Kidney glomerular epithelial cell (primary cell): Measurements from ENCODE around the gene TUBB1.

Source experiments
- DNase-seq: peaks from one replicate; lab custom pipeline; 2025; lab: John Stamatoyannopoulos, UW

Gene TUBB1

GRCh38 chr20:59042796-59043631 lies 23.8 kb downstream of the TUBB1 start:
- peak; percentile 87 for DNase-seq

- DNase-seq = no peak
These were observed 24.5 kb downstream of the TUBB1 start for GRCh38 chr20:59043698-59044097.

GRCh38 chr20:59044295-59044694 lies 25.1 kb downstream of the TUBB1 start:
- no peak for DNase-seq

GRCh38 chr20:59044796-59045195 lies 25.6 kb downstream of the TUBB1 start:
- no peak for DNase-seq

GRCh38 chr20:59046862-59047261 lies 27.6 kb downstream of the TUBB1 start:
- DNase-seq = no peak

- DNase-seq = no peak
These were observed 28.9 kb downstream of the TUBB1 start for GRCh38 chr20:59047938-59048680.

GRCh38 chr20:59048681-59049030 lies 29.4 kb downstream of the TUBB1 start:
- DNase-seq = no peak

GRCh38 chr20:59050437-59050836 lies 31.2 kb downstream of the TUBB1 start:
- DNase-seq = no peak

- no peak for DNase-seq
These were observed 32.5 kb downstream of the TUBB1 start for GRCh38 chr20:59051666-59052185.

- DNase-seq = no peak
These were observed 36.1 kb downstream of the TUBB1 start for GRCh38 chr20:59055302-59055701.

GRCh38 chr20:59062081-59062480 lies 42.9 kb downstream of the TUBB1 start:
- no peak for DNase-seq

GRCh38 chr20:59063358-59064213 lies 44.4 kb downstream of the TUBB1 start:
- no peak for DNase-seq

GRCh38 chr20:59064214-59064722 lies 45.0 kb downstream of the TUBB1 start:
- DNase-seq = no peak

- DNase-seq = no peak
These were observed 49.3 kb downstream of the TUBB1 start for GRCh38 chr20:59068534-59068933.

GRCh38 chr20:59069026-59069425 lies 49.8 kb downstream of the TUBB1 start:
- no peak for DNase-seq

- no peak for DNase-seq
These were observed 52.0 kb downstream of the TUBB1 start for GRCh38 chr20:59071216-59071615.

GRCh38 chr20:59073582-59073981 lies 54.4 kb downstream of the TUBB1 start:
- no peak for DNase-seq

- DNase-seq = no peak
These were observed 55.2 kb downstream of the TUBB1 start for GRCh38 chr20:59074456-59074855.

- DNase-seq = no peak
These were observed 56.8 kb downstream of the TUBB1 start for GRCh38 chr20:59075934-59076508.
